H1 (cell line): ENCODE results near the gene MIDN. TPM values are rescaled to one million over a fixed set of nuclear protein-coding genes. Genes with fewer than 3 reads are reported as not detected.

Experiments used
- CTCF ChIA-PET: fragments of 300-600 bp; sonication (Branson Sonifier 250); formaldehyde crosslinking; loops from one replicate; lab custom pipeline; 2021; ENCODE audit not compliant: partially characterized antibody; lab: Charles Lee
- POLR2A ChIA-PET: fragments of 300-600 bp; sonication (Branson Sonifier 250); formaldehyde crosslinking; loops from one replicate; lab custom pipeline; 2021; ENCODE audit warnings: inconsistent platforms; ENCODE audit not compliant: partially characterized antibody; lab: Charles Lee
- DNase-seq, 2 experiments: peaks; one replicate each; pipeline versions ENCODE4 v3.0.0 to v3.0.0-alpha.2; 2010 to 2022; ENCODE audit warnings: low spot score in 2 of 2, low read depth in 1 of 2, mixed read lengths in 1 of 2
- FAIRE-seq: peaks from 2 replicates; lab custom pipeline; 2011; peaks lifted over from hg19 to GRCh38; lab: Jason Lieb, UNC
- H2AFZ ChIP-seq: 2 replicates; pipeline ENCODE4 v1.8.1; 2012; ENCODE audit warnings: low read length, inconsistent platforms
- H2AK5ac ChIP-seq: 2 replicates; pipeline ENCODE4 v1.6.1; 2013; ENCODE audit warnings: low read depth, low read length
- H2BK120ac ChIP-seq: replicated peaks from 2 replicates; pipeline ENCODE3; 2013; ENCODE audit warnings: low read depth, low read length, inconsistent platforms
- H2BK12ac ChIP-seq: 2 replicates; pipeline ENCODE4 v1.6.1; 2013; ENCODE audit warnings: low read depth, low read length
- H2BK15ac ChIP-seq: 2 replicates; pipeline ENCODE4 v1.6.1; 2013; ENCODE audit warnings: low read length
- H2BK20ac ChIP-seq: 2 replicates; pipeline ENCODE4 v1.6.1; 2013; ENCODE audit warnings: low read length
- H2BK5ac ChIP-seq: 2 replicates; pipeline ENCODE4 v1.6.1; 2013; ENCODE audit warnings: low read depth, low read length
- H3K14ac ChIP-seq: 2 replicates; pipeline ENCODE4 v1.6.1; 2013; ENCODE audit warnings: inconsistent platforms; ENCODE audit not compliant: insufficient read length
- H3K18ac ChIP-seq: 2 replicates; pipeline ENCODE4 v1.6.1; 2013; ENCODE audit warnings: low read length; ENCODE audit errors: extremely low read depth
- H3K23ac ChIP-seq: 2 replicates; pipeline ENCODE4 v1.6.1; 2013; ENCODE audit warnings: inconsistent platforms; ENCODE audit not compliant: insufficient read length
- H3K23me2 ChIP-seq: 2 replicates; pipeline ENCODE4 v1.6.1; 2013; ENCODE audit warnings: low read depth, low read length
- H3K27ac ChIP-seq: 2 replicates; pipeline ENCODE4 v1.6.1; 2011; ENCODE audit warnings: low read depth, low read length, inconsistent platforms
- H3K27me3 ChIP-seq, 4 experiments: replicated peaks in 1 of 4; 1 replicate in 1 of 4; 2 replicates in 3 of 4; pipeline versions ENCODE4 v1.6.1 to v1.8.1; 2011 to 2013; ENCODE audit warnings: low read length in 3 of 4, mild to moderate bottlenecking in 3 of 4, inconsistent platforms in 2 of 4, mixed read lengths in 2 of 4, moderate library complexity in 1 of 4; ENCODE audit not compliant: control insufficient read depth in 3 of 4, insufficient read depth in 3 of 4; ENCODE audit errors: extremely low read depth in 1 of 4
- H3K36me3 ChIP-seq, 4 experiments: 2 replicates each; pipeline versions ENCODE4 v1.6.1 to v1.8.1; 2011 to 2013; ENCODE audit warnings: mild to moderate bottlenecking in 4 of 4, low read length in 3 of 4, moderate library complexity in 2 of 4, control low read depth in 1 of 4, inconsistent platforms in 1 of 4; ENCODE audit not compliant: insufficient read depth in 4 of 4, control insufficient read depth in 2 of 4
- H3K4ac ChIP-seq: replicated peaks from 2 replicates; pipeline ENCODE3; 2013; ENCODE audit warnings: low read length, low read depth, mixed read lengths, inconsistent platforms; ENCODE audit not compliant: insufficient read length
- H3K4me1 ChIP-seq, 4 experiments: replicated peaks in 1 of 4; 1 replicate in 1 of 4; 2 replicates in 3 of 4; pipeline versions ENCODE4 v1.6.1 to v1.8.1; 2011 to 2013; ENCODE audit warnings: low read length in 3 of 4, inconsistent platforms in 2 of 4, mixed read lengths in 1 of 4; ENCODE audit not compliant: insufficient read depth in 4 of 4, control insufficient read depth in 3 of 4
- H3K4me2 ChIP-seq, 2 experiments: 2 replicates each; pipeline versions ENCODE4 v1.6.1 to v1.8.1; 2011 to 2013; ENCODE audit warnings: low read depth in 2 of 2, low read length in 2 of 2, control low read depth in 1 of 2, inconsistent platforms in 1 of 2, mild to moderate bottlenecking in 1 of 2; ENCODE audit not compliant: insufficient read depth in 1 of 2
- H3K4me3 ChIP-seq, 4 experiments: fragments of 200-600, 300-600 bp in 1 of 4; sonication (generic), shearing (Covaris generic), sonication (Bioruptor Twin) in 1 of 4; 2 replicates each; pipeline versions ENCODE4 v1.5.1 to v1.8.1; 2011 to 2016; ENCODE audit warnings: low read length in 4 of 4, low read depth in 3 of 4, control low read depth in 2 of 4, inconsistent platforms in 2 of 4, mild to moderate bottlenecking in 2 of 4, mixed read lengths in 1 of 4, moderate library complexity in 1 of 4; ENCODE audit not compliant: insufficient read depth in 2 of 4; ENCODE audit errors: extremely low read depth in 1 of 4
- H3K56ac ChIP-seq: replicated peaks from 2 replicates; pipeline ENCODE3; 2013; ENCODE audit warnings: low read depth, mild to moderate bottlenecking, mixed read lengths, low read length, inconsistent platforms; ENCODE audit not compliant: insufficient read length
- H3K79me1 ChIP-seq: 2 replicates; pipeline ENCODE4 v1.6.1; 2013; ENCODE audit warnings: low read depth, low read length, control low read depth
- H3K79me2 ChIP-seq, 2 experiments: 2 replicates each; pipeline versions ENCODE4 v1.6.1 to v1.8.1; 2012 to 2013; ENCODE audit warnings: low read length in 2 of 2, mild to moderate bottlenecking in 2 of 2, inconsistent platforms in 1 of 2; ENCODE audit not compliant: insufficient read depth in 2 of 2, control insufficient read depth in 1 of 2
- H3K9ac ChIP-seq, 4 experiments: replicated peaks in 1 of 4; 1 replicate in 1 of 4; 2 replicates in 3 of 4; pipeline versions ENCODE4 v1.6.1 to v1.8.1; 2011 to 2013; ENCODE audit warnings: low read depth in 3 of 4, low read length in 3 of 4, control low read depth in 2 of 4, mild to moderate bottlenecking in 2 of 4, moderate library complexity in 2 of 4, inconsistent platforms in 1 of 4; ENCODE audit errors: extremely low read depth in 1 of 4
- H3K9me3 ChIP-seq, 2 experiments: 2 replicates each; pipeline versions ENCODE4 v1.6.1 to v1.8.1; 2012 to 2013; ENCODE audit warnings: mild to moderate bottlenecking in 2 of 2, moderate library complexity in 2 of 2, control low read depth in 1 of 2, inconsistent platforms in 1 of 2, low read depth in 1 of 2, low read length in 1 of 2, mixed read lengths in 1 of 2; ENCODE audit not compliant: insufficient read depth in 2 of 2
- H4K20me1 ChIP-seq, 2 experiments: replicated peaks in 1 of 2; 2 replicates each; pipeline versions ENCODE3 to v1.8.1; 2011 to 2013; ENCODE audit warnings: inconsistent platforms in 2 of 2, low read length in 2 of 2, mild to moderate bottlenecking in 1 of 2; ENCODE audit not compliant: insufficient read depth in 2 of 2, control insufficient read depth in 1 of 2
- H4K5ac ChIP-seq: 2 replicates; pipeline ENCODE4 v1.6.1; 2013; ENCODE audit warnings: low read length, low read depth, mixed read lengths, inconsistent platforms; ENCODE audit not compliant: insufficient read length
- H4K8ac ChIP-seq: 2 replicates; pipeline ENCODE4 v1.8.0; 2013; ENCODE audit warnings: mild to moderate bottlenecking, moderate library complexity, low read length, inconsistent platforms; ENCODE audit not compliant: insufficient read depth; ENCODE audit errors: extremely low read depth
- H4K91ac ChIP-seq: replicated peaks from 2 replicates; pipeline ENCODE3; 2013; ENCODE audit warnings: low read length, mixed read lengths, inconsistent platforms; ENCODE audit not compliant: insufficient read length
- CHD2 ChIP-seq: IDR thresholded peaks from 2 replicates; pipeline ENCODE4 v1.6.1; 2012; ENCODE audit warnings: low read length, improper control_type of control experiment
- KDM4A ChIP-seq: IDR thresholded peaks from one replicate; pipeline ENCODE4 v1.7.1; 2012; ENCODE audit warnings: low read depth, mild to moderate bottlenecking, moderate library complexity, low read length, inconsistent platforms; ENCODE audit not compliant: severe bottlenecking
- RBBP5 ChIP-seq: IDR thresholded peaks from 2 replicates; pipeline ENCODE4 v1.7.1; 2012; ENCODE audit warnings: low read depth, mild to moderate bottlenecking, inconsistent platforms, low read length, moderate library complexity, borderline replicate concordance
- SIRT6 ChIP-seq: IDR thresholded peaks from one replicate; pipeline ENCODE4 v1.7.1; 2012; ENCODE audit warnings: low read length, inconsistent platforms
- SP2 ChIP-seq: IDR thresholded peaks from 2 replicates; pipeline ENCODE4 v1.6.1; 2012; ENCODE audit warnings: mild to moderate bottlenecking, low read length, inconsistent platforms
- TAF1 ChIP-seq: IDR thresholded peaks from 2 replicates; pipeline ENCODE4 v1.6.1; 2011; ENCODE audit warnings: mild to moderate bottlenecking, low read depth, low read length
- TAF7 ChIP-seq: optimal IDR thresholded peaks from 2 replicates; pipeline ENCODE3; 2011; ENCODE audit warnings: low read depth, mild to moderate bottlenecking, inconsistent platforms, low read length, moderate library complexity, borderline replicate concordance
- USF2 ChIP-seq: IDR thresholded peaks from 2 replicates; pipeline ENCODE4 v1.6.1; 2011; ENCODE audit warnings: low read length, improper control_type of control experiment
- YY1 ChIP-seq: IDR thresholded peaks from 2 replicates; pipeline ENCODE4 v1.6.1; 2011; ENCODE audit warnings: low read depth, mild to moderate bottlenecking, low read length
- ZNF274 ChIP-seq: IDR thresholded peaks from 2 replicates; pipeline ENCODE4 v1.7.0; 2012; ENCODE audit warnings: low read length, borderline replicate concordance; ENCODE audit errors: extremely low read depth
- WGBS, 2 experiments: shearing (Covaris generic) in 1 of 2; methylation state at CpG; one replicate each; pipeline versions ENCODE4 v1.1.6 to v1.1.7; 2013 to 2015; ENCODE audit warnings: low lambda C conversion rate in 2 of 2, mixed read lengths in 2 of 2, inconsistent platforms in 1 of 2, low coverage in 1 of 2, missing lambda C conversion rate in 1 of 2; ENCODE audit not compliant: insufficient replicate concordance in 2 of 2, insufficient coverage in 1 of 2, insufficient read length in 1 of 2; ENCODE audit errors: extremely low coverage in 1 of 2, missing lambda C conversion rate in 1 of 2; 5-methylcytosine and 5-hydroxymethylcytosine counted together
- polyA plus RNA-seq, 7 experiments: library from polyadenylated mRNA; depleted of rRNA in 3 of 7; stranded (reverse) in 5 of 7; unstranded in 2 of 7; fragments of >200 nt in 5 of 7; fragments of 200-250 nt in 2 of 7; gene quantifications; 1 replicate in 5 of 7; 2 replicates in 1 of 7; 4 replicates in 1 of 7; pipeline versions ENCODE4 v1.2.1 to v1.2.3, GENCODE V29; 2011 to 2013; ENCODE audit warnings: missing spikeins in 2 of 7, mixed read lengths in 2 of 7
- total RNA-seq: library from RNA; stranded (reverse); fragmentation: NEBNext Ultra II Directional; extraction: Animal tissue kit (Norgen Biotek cat#: 25700); gene quantifications from 2 replicates; pipeline ENCODE4 v1.2.1, GENCODE V29; 2021

MIDN gene
- total and polyA plus RNA-seq, 2 of the 8 experiments (the other 6 are each of a cell fraction or from before 2014, with no cell fraction given) = 39.8 to 159 TPM

DNA sequence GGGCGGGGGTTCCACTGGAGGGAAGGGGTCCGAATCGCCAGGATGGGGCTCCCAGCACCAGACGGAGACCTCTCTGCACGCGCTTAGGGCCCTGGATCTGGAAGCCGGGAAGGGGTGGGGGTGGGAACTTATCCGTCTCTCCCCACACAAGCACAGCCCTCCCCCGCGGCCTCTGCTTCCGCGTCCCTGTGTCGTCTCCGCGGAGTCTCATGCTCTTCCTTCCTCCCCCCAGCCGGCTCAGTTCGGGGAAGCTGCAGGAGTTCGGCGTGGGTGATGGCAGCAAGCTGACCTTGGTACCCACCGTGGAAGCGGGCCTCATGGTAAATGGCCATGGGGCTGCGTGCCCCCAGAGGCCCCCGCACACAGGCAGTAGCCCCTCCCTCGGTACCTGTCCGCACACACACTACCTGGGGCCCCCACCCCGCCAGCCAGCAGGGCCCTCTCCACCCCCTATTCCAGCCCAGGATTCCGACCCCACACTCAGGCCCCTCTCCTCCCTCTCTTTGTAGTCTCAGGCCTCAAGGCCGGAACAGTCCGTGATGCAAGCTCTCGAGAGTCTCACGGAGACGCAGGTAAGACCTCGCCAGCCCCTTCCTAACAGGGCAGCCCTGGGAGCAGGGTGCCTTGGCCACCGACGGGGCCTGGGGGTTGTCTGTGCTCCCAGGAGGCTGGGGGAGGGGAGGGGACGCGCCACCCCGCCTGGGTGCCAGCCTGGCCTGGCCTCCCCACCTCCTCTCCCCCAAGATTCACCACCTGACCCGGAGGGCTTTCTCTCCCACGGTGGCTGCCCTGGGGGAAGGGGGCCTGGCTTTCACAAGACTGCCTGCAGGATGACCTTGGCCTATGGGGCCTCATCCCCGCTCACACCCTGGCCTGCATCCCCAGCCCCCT, 3.2 kb downstream of the MIDN start:
- Histone ChIP-seq H3K18ac (peak overlapping the region; percentile 75), H2BK12ac (no peak overlapping the region), H3K4me1 (peaks cover 0 to 20% (median 12%) of the 10 kb centered on the region in 4 experiments; a peak in 6 of 7 replicates), H3K9me3 (no peaks in the 10 kb centered on the region), H3K14ac (no peak overlapping the region), H2AFZ (no peak overlapping the region), H2AK5ac (no peak overlapping the region), H2BK15ac (no peak overlapping the region), H3K56ac (peak overlapping the region; percentile 77), H3K23ac (no peak overlapping the region), H4K91ac (peak overlapping the region; percentile 86), H3K27me3 (no peaks in the 10 kb centered on the region), H3K9ac (peak overlapping the region; percentile 55 to 90 (median 80)), H4K20me1 (peaks cover 20 to 26% of the 10 kb centered on the region in 2 experiments), H2BK20ac (no peak overlapping the region), H3K4me3 (peak overlapping the region; percentile 66 to 99 (median 83)), H2BK5ac (peak overlapping the region; percentile 71; the same call in 1 of the 2 replicates), H2BK120ac (peak overlapping the region; percentile 54), H3K27ac (peak overlapping the region; percentile 89), H3K79me2 (peaks cover 9 to 49% of the 10 kb centered on the region in 2 experiments), H3K79me1 (peaks cover 12% of the 10 kb centered on the region; the same call in 1 of the 2 replicates), H4K8ac (peak overlapping the region; percentile 87), H3K4me2 (peak overlapping the region; percentile 83 to 97), H4K5ac (peak overlapping the region; percentile 59), H3K4ac (peak overlapping the region; percentile 96), H3K36me3 (peaks cover 25 to 56% (median 40%) of the 10 kb centered on the region in 4 experiments), H3K23me2 (peaks cover 2% of the 10 kb centered on the region; the same call in 1 of the 2 replicates)
- no peak for FAIRE-seq
- 13% methylated on average over 15 of the region's 41 CpGs; no CpG with 5 or more reads in 1 of the 2 experiments for WGBS, 2 experiments
- no peak for DNase-seq
- CTCF ChIA-PET = interaction anchor here (0.7 to 1.3 kb wide), 2 partner anchors 9 to 15 kb away, joined by 3 to 7 read pairs; no protein-coding TSS in a partner anchor
- POLR2A ChIA-PET = interaction anchor here (0.5 to 19.4 kb wide), 5 partner anchors 10 to 83 kb away, joined by 3 to 456 read pairs (median 4); partner anchors contain the start of genes ATP5F1D, CIRBP and FAM174C
- no peak for TF ChIP-seq YY1
- no peak for TF ChIP-seq TAF1
- no peak for TF ChIP-seq SP2
- TF ChIP-seq RBBP5 = no peak
- TF ChIP-seq SIRT6 = no peak
- no peak for TF ChIP-seq USF2
- no peak for TF ChIP-seq ZNF274
- no peak for TF ChIP-seq CHD2
- TF ChIP-seq TAF7 = no peak
- TF ChIP-seq KDM4A = peak; percentile 9
